ENCODE results near the gene LRPPRC. TPM values are rescaled to one million over a fixed set of nuclear protein-coding genes. Genes with fewer than 3 reads are reported as not detected.
"Not testable (repeated sequence)": the region's sequence is repeated elsewhere in the genome, so short reads cannot be mapped to it uniquely, and the experiment has no call there.

LRPPRC gene
- total and polyA plus RNA-seq, 2 donors from 2014 or later = 66.2 to 71.3 TPM

DNA sequence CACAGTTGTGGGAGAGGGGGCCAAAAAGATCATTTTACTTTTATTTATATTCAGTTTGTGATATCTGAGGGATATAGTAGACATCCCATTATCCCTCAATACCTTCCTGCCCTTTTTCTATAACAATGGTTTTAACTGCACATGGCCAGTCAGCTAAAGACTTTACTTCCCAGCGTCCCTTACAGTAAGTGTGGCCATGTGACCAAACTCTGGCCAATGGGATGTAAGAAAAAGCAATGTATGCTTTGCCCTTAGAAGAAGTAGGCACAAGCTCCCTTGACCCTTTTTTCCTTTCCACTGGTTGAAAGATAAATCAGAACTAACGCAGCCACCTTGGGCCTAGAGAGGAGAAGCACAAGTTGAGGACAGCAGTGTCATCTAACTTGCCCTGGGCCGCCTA lies 44.6 kb upstream of the LRPPRC start:
- H3K27me3 ChIP-seq (ENCODE audit: control insufficient read depth, insufficient read depth, low read length) = no peaks in the 10 kb centered on the region
- no peaks in the 10 kb centered on the region for H3K9me3 ChIP-seq (ENCODE audit: control insufficient read depth in 2 of 3, insufficient read depth in 1 of 3, low read length in 3 of 3)
- DNase-seq (no peak), FAIRE-seq (no peak)
- H3K9ac ChIP-seq (ENCODE audit: low read length in 3 of 3) = no peak overlapping the region
- no peak overlapping the region for H3K4me3 ChIP-seq (ENCODE audit: low read length in 3 of 3)
- no peak overlapping the region for H3K27ac ChIP-seq (ENCODE audit: low read depth in 2 of 2, low read length in 2 of 2)
- TF ChIP-seq, protein P1, sequence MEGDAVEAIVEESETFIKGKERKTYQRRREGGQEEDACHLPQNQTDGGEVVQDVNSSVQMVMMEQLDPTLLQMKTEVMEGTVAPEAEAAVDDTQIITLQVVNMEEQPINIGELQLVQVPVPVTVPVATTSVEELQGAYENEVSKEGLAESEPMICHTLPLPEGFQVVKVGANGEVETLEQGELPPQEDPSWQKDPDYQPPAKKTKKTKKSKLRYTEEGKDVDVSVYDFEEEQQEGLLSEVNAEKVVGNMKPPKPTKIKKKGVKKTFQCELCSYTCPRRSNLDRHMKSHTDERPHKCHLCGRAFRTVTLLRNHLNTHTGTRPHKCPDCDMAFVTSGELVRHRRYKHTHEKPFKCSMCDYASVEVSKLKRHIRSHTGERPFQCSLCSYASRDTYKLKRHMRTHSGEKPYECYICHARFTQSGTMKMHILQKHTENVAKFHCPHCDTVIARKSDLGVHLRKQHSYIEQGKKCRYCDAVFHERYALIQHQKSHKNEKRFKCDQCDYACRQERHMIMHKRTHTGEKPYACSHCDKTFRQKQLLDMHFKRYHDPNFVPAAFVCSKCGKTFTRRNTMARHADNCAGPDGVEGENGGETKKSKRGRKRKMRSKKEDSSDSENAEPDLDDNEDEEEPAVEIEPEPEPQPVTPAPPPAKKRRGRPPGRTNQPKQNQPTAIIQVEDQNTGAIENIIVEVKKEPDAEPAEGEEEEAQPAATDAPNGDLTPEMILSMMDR (IDR thresholded peaks at IDR 0.05; ENCODE audit: borderline replicate concordance, extremely low read depth, insufficient read depth) = no peak
- H3K4me1 ChIP-seq (ENCODE audit: control insufficient read depth in 2 of 3, insufficient read depth in 2 of 3, low read depth in 1 of 3, low read length in 3 of 3) = peaks cover 0 to 2% (median 0%) of the 10 kb centered on the region in 3 donors
- intact Hi-C loops (cut with DNase I) = no loop called here
- no peaks in the 10 kb centered on the region for H3K36me3 ChIP-seq (ENCODE audit: control insufficient read depth in 2 of 3, insufficient read depth in 3 of 3, low read length in 3 of 3)

GRCh38 chr2:44038277-44038676 lies 42.5 kb upstream of the LRPPRC start:
- no peaks in the 10 kb centered on the region for H3K36me3 ChIP-seq (ENCODE audit: control insufficient read depth in 2 of 3, insufficient read depth in 3 of 3, low read length in 3 of 3)
- intact Hi-C loops (cut with DNase I) = no loop called here
- H3K4me3 ChIP-seq (ENCODE audit: low read length in 3 of 3) = no peak overlapping the region
- no peak overlapping the region for H3K27ac ChIP-seq (ENCODE audit: low read depth in 2 of 2, low read length in 2 of 2)
- TF ChIP-seq, protein P1 (IDR thresholded peaks at IDR 0.05; ENCODE audit: borderline replicate concordance, extremely low read depth, insufficient read depth) = no peak
- DNase-seq = no peak
- no peaks in the 10 kb centered on the region for H3K9me3 ChIP-seq (ENCODE audit: control insufficient read depth in 2 of 3, insufficient read depth in 1 of 3, low read length in 3 of 3)
- FAIRE-seq = no peak
- no peak overlapping the region for H3K9ac ChIP-seq (ENCODE audit: low read length in 3 of 3)
- no peaks in the 10 kb centered on the region for H3K27me3 ChIP-seq (ENCODE audit: control insufficient read depth, insufficient read depth, low read length)
- no peaks in the 10 kb centered on the region for H3K4me1 ChIP-seq (ENCODE audit: control insufficient read depth in 2 of 3, insufficient read depth in 2 of 3, low read depth in 1 of 3, low read length in 3 of 3)

DNA sequence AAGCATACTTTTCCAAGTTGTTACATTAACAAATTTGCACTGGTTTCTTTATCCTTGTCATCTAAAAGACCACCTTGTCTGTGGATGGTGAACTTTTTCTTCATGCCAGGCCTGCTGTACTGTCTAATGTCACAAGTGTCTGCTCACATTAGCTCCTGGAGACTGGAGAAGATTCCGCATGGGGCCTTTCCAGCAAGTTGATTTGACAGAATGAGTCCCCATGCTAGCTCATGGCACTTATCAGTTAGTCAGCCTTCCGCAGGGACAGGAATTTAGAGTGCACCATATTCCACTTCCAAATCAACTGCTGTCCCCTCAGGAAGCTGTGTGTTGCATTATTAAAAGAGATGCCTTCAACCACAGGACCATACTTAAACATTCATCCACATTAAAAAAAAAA lies 41.4 kb upstream of the LRPPRC start:
- Histone ChIP-seq H3K27me3 (ENCODE audit: control insufficient read depth, insufficient read depth, low read length) (no peaks in the 10 kb centered on the region), H3K4me1 (ENCODE audit: control insufficient read depth in 2 of 3, insufficient read depth in 2 of 3, low read depth in 1 of 3, low read length in 3 of 3) (no peaks in the 10 kb centered on the region), H3K9ac (ENCODE audit: low read length in 3 of 3) (no peak overlapping the region), H3K36me3 (ENCODE audit: control insufficient read depth in 2 of 3, insufficient read depth in 3 of 3, low read length in 3 of 3) (no peaks in the 10 kb centered on the region), H3K27ac (ENCODE audit: low read depth in 2 of 2, low read length in 2 of 2) (no peak overlapping the region), H3K9me3 (ENCODE audit: control insufficient read depth in 2 of 3, insufficient read depth in 1 of 3, low read length in 3 of 3) (no peaks in the 10 kb centered on the region), H3K4me3 (ENCODE audit: low read length in 3 of 3) (no peak overlapping the region)
- TF ChIP-seq, protein P1 (IDR thresholded peaks at IDR 0.05; ENCODE audit: borderline replicate concordance, extremely low read depth, insufficient read depth) = no peak
- FAIRE-seq (no peak), DNase-seq (no peak)
- intact Hi-C loops (cut with DNase I) = no loop called here

- no peak overlapping the region for H3K9ac ChIP-seq (ENCODE audit: low read length in 3 of 3)
- no peak overlapping the region for H3K4me3 ChIP-seq (ENCODE audit: low read length in 3 of 3)
- DNase-seq (no peak), FAIRE-seq (no peak)
- H3K27ac ChIP-seq (ENCODE audit: low read depth in 2 of 2, low read length in 2 of 2) = no peak overlapping the region
- H3K27me3 ChIP-seq (ENCODE audit: control insufficient read depth, insufficient read depth, low read length) = no peaks in the 10 kb centered on the region
- intact Hi-C loops (cut with DNase I) = no loop called here
- no peaks in the 10 kb centered on the region for H3K36me3 ChIP-seq (ENCODE audit: control insufficient read depth in 2 of 3, insufficient read depth in 3 of 3, low read length in 3 of 3)
- TF ChIP-seq, protein P1 (IDR thresholded peaks at IDR 0.05; ENCODE audit: borderline replicate concordance, extremely low read depth, insufficient read depth) = no peak
- H3K4me1 ChIP-seq (ENCODE audit: control insufficient read depth in 2 of 3, insufficient read depth in 2 of 3, low read depth in 1 of 3, low read length in 3 of 3) = no peaks in the 10 kb centered on the region
- no peaks in the 10 kb centered on the region for H3K9me3 ChIP-seq (ENCODE audit: control insufficient read depth in 2 of 3, insufficient read depth in 1 of 3, low read length in 3 of 3)
These were observed 38.2 kb upstream of the LRPPRC start for GRCh38 chr2:44033947-44034346.

GRCh38 chr2:44027076-44027475 lies 31.3 kb upstream of the LRPPRC start:
- FAIRE-seq; H3K4me3 ChIP-seq (ENCODE audit: low read length in 3 of 3); H3K4me1 ChIP-seq (ENCODE audit: control insufficient read depth in 2 of 3, insufficient read depth in 2 of 3, low read depth in 1 of 3, low read length in 3 of 3); H3K36me3 ChIP-seq (ENCODE audit: control insufficient read depth in 2 of 3, insufficient read depth in 3 of 3, low read length in 3 of 3); H3K27ac ChIP-seq (ENCODE audit: low read depth in 2 of 2, low read length in 2 of 2); H3K9ac ChIP-seq (ENCODE audit: low read length in 3 of 3); DNase-seq; H3K9me3 ChIP-seq (ENCODE audit: control insufficient read depth in 2 of 3, insufficient read depth in 1 of 3, low read length in 3 of 3); intact Hi-C loops (cut with DNase I); H3K27me3 ChIP-seq (ENCODE audit: control insufficient read depth, insufficient read depth, low read length): not testable (repeated sequence)

All from kidney (tissue), 14 donors.